CMK (cell line): ENCODE results near the gene MEX3C.

Experiments used
- DNase-seq: peaks from one replicate; pipeline ENCODE4 v3.0.0-alpha.2; 2010; ENCODE audit warnings: low read depth

MEX3C gene

DNA sequence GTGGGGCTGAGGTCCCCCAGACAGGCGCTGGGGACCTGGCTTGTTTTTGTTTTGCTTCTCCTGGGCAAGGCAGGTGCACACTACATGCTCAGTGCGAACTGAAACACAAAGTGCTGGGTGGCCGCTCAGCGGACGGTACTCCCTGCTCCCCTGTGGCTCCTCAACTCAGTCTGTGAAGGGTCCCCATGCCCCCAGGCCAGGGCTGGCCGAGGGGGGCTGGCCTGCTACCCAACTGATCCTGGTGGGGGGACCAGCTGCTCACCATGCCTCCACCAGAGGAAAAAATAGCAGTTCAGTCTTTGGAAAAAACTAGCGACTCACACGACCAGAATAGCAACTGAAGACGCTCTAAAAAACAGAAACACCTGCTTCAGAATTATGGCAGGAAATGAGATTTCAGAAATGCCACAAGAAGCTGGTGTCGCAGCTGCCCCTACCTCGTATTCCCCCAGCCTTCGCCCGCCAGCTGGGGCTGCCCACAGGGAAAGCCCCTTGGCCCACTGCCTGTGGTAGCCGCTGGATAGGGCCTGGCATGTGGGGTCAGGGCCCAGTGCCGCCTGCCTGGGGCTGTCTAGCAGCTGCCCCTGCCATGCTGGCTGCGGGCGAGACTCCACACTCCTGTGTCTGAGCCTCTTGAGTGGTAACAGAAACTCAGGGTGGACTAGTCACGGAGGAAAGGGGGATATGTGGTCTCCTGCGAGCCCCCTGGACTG is 43.7 kb downstream of the MEX3C start:
- no peak for DNase-seq

DNA sequence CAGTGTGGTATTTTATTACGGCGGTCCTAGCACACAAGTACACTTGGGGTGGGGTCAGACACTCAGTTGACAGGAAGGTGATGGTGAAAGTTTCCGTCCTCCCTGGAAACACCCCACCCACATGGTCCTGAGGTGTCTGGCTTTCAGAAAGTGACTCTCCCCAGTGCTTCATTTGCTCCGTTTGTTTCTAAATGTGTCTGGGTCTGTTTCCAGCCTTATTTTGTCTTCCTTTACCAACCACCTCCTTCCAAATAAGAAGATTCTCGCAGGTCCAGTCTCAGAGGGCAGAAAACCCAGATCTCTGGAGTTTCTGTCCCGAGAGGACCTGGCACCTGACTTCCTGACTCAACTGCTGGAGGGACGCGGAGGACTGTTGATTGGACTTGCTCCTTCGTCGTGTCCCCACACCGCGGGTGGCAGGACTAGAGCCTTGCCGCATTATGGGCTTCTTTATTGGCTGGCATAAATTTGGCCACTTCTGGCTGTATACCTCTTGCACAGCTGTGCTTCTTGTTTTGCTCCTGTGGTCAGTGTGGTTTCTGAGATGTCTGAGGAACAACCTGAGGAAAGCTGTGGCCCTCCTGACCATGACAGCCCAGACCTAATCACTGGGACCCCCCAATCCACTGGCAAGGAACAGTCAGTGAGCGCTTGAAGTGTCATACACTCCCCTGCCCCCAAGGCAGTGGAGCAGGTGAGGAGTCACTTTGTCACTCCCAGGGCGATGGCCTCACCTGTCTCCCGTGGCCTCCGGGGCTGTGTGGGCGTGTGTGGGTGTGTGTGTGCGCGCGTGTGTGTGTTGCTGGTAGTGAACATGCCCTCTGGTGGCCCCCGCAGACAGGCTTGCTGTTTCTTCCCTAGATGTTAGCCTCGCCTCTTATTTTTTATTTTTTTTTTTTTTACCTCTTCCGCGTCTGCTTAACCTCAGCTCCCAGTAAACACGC is 45.6 kb downstream of the MEX3C start:
- no peak for DNase-seq

DNA sequence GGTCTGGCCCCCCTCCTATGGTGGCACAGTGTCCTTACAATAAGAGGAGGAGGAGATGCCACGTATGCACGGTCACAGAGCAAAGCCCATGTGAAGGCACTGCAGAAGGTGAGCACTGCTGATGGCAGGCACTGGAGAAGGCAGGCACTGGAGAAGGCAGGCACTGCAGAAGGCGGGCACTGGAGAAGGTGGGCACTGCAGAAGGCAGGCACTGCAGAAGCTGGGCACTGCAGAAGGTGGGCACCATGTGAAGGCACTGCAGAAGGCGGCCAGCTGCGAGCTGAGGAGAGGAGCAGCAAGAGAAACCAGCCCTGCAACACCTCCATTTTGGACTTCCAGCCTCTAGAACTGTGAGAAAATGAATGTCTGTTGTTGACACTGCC is 46.3 kb downstream of the MEX3C start:
- no peak for DNase-seq

DNA sequence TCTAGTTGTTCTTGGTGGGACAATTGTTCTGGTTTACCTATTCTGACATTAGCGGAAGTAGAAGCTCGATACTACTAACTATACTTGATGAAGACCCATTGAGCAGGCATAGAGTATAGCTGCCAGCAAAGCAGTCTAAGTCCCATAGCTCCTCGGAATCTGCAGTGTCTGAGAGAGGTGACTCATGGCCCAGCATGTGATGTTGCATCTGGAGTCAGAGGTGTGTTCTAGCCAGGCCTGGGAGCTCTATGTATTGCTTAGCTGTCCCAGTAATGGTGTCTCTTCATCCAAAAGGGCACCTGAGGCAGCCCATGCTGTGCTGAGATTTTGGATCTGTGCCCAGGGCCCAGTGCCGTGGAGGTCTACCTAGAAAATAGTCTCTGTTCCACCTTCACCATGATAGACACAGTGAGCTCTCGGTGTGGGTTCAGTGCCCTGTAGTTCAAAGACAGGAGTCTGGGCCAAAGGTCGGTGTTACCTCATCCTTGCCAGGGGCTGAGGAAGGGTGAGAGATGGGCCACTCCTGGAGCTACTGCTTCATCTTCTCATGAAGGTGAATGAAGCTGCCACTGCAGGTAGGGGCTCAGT is 47.3 kb downstream of the MEX3C start:
- DNase-seq: no peak

DNA sequence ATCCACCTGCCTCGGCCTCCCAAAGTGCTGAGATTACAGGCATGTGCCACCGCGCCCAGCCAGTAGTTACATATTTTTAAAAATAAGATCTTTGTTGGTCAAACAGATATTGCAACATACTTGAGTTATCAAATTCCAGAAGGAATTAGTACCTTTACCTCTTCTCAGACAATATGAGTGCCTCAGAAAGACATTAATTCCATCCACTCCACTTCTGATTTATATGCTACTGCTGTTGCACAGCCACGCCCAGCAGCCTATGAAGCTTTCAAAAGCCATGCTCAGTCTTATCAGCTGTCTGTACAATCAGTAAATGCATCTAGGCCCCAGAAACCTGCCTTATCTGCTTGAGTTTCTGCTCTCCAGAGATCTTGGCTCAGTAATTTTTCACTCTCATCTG is 47.8 kb downstream of the MEX3C start:
- no peak for DNase-seq

GRCh38 chr18:51146909-51147308 is 50.6 kb downstream of the MEX3C start:
- DNase-seq: no peak

DNA sequence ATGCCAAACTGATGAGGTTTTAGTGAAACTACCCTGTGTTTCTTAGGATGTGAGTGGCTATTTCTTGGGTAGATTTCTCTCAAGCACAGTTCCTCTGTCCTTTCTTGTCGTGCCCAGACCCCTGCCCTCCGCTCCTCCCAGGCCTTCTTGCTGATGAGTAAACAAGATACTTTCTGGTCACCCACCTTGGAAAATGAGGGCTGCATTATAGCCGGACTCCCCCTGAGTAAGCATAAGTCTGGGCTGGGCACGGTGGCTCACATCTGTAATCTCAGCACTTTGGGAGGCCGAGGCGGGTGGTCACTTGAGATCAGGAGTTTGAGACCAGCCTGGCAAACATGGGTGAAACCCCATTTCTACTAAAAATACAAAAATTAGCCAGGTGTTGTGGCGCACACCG is 58.5 kb downstream of the MEX3C start:
- no peak for DNase-seq

DNA sequence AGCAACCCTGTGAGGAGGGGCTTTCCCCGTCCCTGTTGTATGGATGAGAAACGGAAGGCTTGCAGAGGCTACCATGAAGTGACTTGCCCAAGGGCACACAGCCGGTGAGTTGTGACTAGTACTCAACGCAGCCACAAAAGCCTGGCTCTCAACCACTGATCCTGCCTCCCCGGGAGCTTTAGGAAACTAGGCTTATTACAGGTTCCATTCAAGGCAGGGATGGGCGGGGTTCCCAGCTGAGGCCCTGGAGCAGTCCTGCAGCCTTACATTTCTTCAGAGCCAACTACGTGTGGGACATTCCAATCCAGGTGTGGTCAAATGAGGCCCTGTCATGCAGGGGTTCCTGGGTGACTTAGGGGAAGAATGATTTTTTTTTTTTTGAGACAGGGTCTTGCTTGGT is 59.6 kb downstream of the MEX3C start:
- DNase-seq: no peak

- no peak for DNase-seq
Measured at GRCh38 chr18:51137026-51137729, 60.3 kb downstream of the MEX3C start.

DNA sequence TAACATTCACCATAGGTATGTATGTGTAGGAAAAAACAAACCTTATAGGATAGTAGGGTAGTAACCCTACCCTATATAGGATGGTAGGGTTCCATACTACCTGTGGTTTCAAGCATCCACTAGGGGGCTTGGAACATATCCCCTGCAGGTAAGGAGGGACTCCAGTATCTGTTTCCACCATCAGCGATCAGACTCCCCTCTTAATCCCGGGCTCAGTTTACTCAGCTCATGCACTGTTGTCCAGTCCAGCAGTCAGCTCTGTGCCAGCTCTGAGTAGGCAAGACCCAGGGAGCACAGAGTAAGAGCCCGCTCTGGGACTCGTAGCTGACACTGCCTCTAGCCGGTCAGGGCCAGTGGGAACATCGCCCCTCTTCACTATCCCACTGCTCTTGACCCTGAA is 61.7 kb downstream of the MEX3C start:
- no peak for DNase-seq

DNA sequence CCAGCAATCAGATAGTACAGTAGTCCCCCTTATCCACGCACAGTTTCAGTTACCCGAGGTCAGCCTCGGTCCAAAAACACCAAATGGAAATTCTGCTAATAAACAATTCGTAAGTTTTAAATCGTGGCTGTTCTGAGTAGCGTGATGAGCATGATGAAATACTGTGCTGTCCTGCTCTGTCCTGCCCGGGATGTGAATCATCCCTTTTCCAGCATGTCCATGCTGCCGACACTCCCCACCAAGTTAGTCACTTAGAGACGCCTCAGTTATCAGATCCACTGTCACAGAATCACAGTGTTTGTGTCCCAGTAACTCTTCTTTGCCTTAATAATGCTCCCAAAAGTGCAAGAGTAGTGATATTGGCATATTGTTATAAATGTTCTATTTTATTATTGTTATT is 62.1 kb downstream of the MEX3C start:
- DNase-seq: no peak

- no peak for DNase-seq
Measured at GRCh38 chr18:51134721-51135120, 62.8 kb downstream of the MEX3C start.

GRCh38 chr18:51133580-51134160 is 63.8 kb downstream of the MEX3C start:
- no peak for DNase-seq

DNA sequence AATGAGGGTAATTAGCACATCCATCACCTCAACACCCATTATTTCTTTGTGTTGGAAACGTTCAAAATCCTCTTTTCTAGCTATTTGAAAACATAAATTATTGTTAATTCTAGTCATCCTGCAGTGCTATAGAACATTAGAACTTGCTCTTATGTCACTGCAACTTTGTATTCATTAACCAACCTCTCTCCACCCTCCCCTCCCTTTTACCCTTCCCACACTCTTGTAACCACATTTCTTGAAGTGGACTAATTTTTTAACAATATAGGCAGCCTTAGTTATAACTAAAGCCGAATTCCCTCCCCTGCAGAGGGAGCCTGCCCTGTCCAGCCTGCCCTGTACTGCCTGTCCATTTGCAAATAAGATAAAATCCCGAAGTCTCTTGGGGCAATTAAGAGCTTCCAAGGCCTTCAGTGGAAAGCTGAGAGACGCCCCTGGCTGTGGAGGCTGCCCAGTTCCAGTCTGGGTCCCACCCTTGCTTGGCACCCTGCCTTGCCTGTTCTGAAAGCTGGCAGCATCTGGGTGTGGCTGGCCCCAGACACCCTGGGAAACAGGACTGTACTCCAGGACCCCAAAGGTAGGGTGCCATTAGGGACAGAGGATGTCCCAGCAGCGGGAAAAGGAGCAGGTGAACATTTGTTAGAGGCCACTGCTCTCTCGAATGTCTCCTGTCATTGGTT is 65.1 kb downstream of the MEX3C start:
- DNase-seq: no peak

DNA sequence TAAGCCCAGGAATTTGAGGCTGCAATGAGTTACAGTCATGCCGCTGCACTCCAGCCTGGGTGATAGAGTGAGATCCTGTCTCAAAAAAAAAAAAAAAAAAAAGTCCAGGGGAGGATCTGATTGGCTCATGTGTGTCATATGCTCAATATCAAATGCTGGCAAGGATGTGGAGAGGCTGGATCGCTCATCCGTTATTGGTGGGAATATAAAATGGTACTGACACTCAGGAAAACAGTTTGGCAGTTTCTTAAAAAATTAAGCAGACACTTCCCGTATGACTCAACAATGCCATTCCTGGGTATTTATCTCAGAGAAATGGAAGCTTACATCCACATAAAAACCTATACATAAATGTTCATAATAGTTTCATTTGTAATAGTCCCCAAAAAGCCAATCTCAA is 68.9 kb downstream of the MEX3C start:
- DNase-seq: no peak

- no peak for DNase-seq
Measured at GRCh38 chr18:51127664-51128063, 69.8 kb downstream of the MEX3C start.

- DNase-seq: no peak
Measured at GRCh38 chr18:51125976-51126375, 71.5 kb downstream of the MEX3C start.
